IPS-20b (cell line): Measurements from ENCODE around the gene P2RX4.

ENCODE experiments used
- H3K27ac ChIP-seq: one replicate; pipeline ENCODE4 v1.5.1; 2013; ENCODE audit warnings: low read length
- H3K27me3 ChIP-seq: 2 replicates; pipeline ENCODE4 v1.6.1; 2013; ENCODE audit warnings: mild to moderate bottlenecking, low read length, inconsistent platforms; ENCODE audit not compliant: insufficient read depth
- H3K36me3 ChIP-seq: 2 replicates; pipeline ENCODE4 v1.6.1; 2013; ENCODE audit warnings: low read depth, mild to moderate bottlenecking, inconsistent platforms, low read length, moderate library complexity; ENCODE audit not compliant: insufficient read depth
- H3K4me1 ChIP-seq: 2 replicates; pipeline ENCODE4 v1.6.1; 2013; ENCODE audit warnings: mild to moderate bottlenecking, control low read depth, inconsistent platforms, low read length, moderate library complexity; ENCODE audit not compliant: insufficient read depth
- H3K4me3 ChIP-seq: 2 replicates; pipeline ENCODE4 v1.5.1; 2013; ENCODE audit warnings: mild to moderate bottlenecking, low read length, inconsistent platforms
- H3K9ac ChIP-seq: 2 replicates; pipeline ENCODE4 v1.6.1; 2013; ENCODE audit warnings: low read depth, mild to moderate bottlenecking, inconsistent platforms, low read length, moderate library complexity
- H3K9me3 ChIP-seq: 2 replicates; pipeline ENCODE4 v1.6.1; 2013; ENCODE audit warnings: mild to moderate bottlenecking, low read depth, low read length, inconsistent platforms; ENCODE audit not compliant: insufficient read depth

The P2RX4 gene

GRCh38 chr12:121175383-121176119, 34.4 kb upstream of the P2RX4 start:
- no peaks in the 10 kb centered on the region for H3K36me3 ChIP-seq

GRCh38 chr12:121176826-121177529, 33.0 kb upstream of the P2RX4 start:
- no peaks in the 10 kb centered on the region for H3K36me3 ChIP-seq

More at GRCh38 chr12:121175383-121176119, 34.4 kb upstream of the P2RX4 start:
- no peak overlapping the region for H3K9ac ChIP-seq
- no peak overlapping the region for H3K27ac ChIP-seq
- no peaks in the 10 kb centered on the region for H3K9me3 ChIP-seq
- H3K4me3 ChIP-seq, result no peak overlapping the region
- no peaks in the 10 kb centered on the region for H3K4me1 ChIP-seq
- no peaks in the 10 kb centered on the region for H3K27me3 ChIP-seq

DNA sequence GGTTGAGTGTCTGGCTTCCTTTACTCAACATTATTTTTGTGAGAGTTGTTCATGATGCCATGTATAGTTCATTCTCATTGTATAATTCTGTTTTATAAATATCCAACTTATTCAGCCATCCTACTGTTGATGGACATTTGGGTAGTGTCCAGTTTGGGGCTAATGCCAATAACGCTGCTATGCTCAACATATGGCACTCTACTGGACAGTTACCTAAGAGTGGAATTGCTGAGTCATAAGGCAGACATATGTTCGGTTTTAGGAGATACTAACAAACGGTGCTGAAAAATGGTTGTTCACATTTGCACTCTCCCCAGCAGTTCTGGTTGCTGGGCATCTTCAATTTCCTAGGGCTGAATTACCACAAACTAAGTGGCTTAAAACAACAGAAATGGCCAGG, 28.7 kb upstream of the P2RX4 start:
- no peak overlapping the region for H3K9ac ChIP-seq
- H3K36me3 ChIP-seq, result no peaks in the 10 kb centered on the region
- no peak overlapping the region for H3K4me3 ChIP-seq
- H3K27ac ChIP-seq, result no peak overlapping the region
- no peaks in the 10 kb centered on the region for H3K9me3 ChIP-seq
- H3K4me1 ChIP-seq, result no peaks in the 10 kb centered on the region
- no peaks in the 10 kb centered on the region for H3K27me3 ChIP-seq

More at GRCh38 chr12:121176826-121177529, 33.0 kb upstream of the P2RX4 start:
- Histone ChIP-seq H3K9ac (no peak overlapping the region), H3K4me1 (no peaks in the 10 kb centered on the region), H3K27ac (no peak overlapping the region), H3K27me3 (no peaks in the 10 kb centered on the region), H3K4me3 (no peak overlapping the region), H3K9me3 (no peaks in the 10 kb centered on the region)

DNA sequence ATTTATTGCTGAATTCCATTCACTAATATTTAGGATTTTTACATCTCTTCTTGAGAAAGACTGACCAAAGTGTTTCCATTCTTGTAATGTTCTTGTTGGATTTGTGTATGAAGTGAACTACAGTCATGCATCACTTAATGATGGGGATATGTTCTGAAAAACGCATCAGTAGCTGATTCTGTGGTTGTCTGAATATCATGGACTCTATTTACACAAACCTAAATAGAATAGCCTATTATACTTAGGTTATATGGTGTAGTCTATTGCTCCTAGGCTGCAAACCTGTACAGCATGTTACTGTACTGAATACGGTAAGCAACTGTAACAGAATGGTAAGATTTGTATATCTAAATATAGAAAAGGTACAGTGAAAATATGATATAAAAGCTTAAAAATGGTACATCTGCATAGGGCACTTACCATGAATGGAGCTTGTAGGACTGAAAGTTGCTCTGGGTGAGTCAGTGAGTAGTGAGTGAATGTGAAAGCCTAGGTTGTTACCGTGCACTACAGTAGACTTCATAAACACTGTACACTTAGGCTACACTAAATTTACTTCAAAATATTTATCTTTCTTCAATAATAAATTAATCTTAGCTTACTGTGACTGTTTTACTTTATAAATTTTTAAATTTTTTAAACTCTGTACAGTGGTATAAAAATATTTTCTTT, 27.6 kb upstream of the P2RX4 start:
- H3K9me3 ChIP-seq, result no peaks in the 10 kb centered on the region
- H3K4me1 ChIP-seq, result no peaks in the 10 kb centered on the region
- no peak overlapping the region for H3K9ac ChIP-seq
- no peaks in the 10 kb centered on the region for H3K27me3 ChIP-seq
- H3K36me3 ChIP-seq, result no peaks in the 10 kb centered on the region
- H3K4me3 ChIP-seq, result no peak overlapping the region
- no peak overlapping the region for H3K27ac ChIP-seq

DNA sequence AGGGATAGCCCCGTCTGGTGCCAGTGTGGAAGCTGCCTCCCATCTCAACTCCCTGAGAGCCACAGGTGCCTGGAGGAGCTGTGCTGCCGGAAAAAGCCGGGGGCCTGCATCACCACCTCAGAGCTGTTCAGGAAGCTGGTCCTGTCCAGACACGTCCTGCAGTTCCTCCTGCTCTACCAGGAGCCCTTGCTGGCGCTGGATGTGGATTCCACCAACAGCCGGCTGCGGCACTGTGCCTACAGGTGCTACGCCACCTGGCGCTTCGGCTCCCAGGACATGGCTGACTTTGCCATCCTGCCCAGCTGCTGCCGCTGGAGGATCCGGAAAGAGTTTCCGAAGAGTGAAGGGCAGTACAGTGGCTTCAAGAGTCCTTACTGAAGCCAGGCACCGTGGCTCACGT, 25.5 kb upstream of the P2RX4 start:
- H3K9ac ChIP-seq, result no peak overlapping the region
- H3K27me3 ChIP-seq, result no peaks in the 10 kb centered on the region
- H3K36me3 ChIP-seq, result no peaks in the 10 kb centered on the region
- no peak overlapping the region for H3K4me3 ChIP-seq
- H3K9me3 ChIP-seq, result no peaks in the 10 kb centered on the region
- H3K4me1 ChIP-seq, result no peaks in the 10 kb centered on the region
- no peak overlapping the region for H3K27ac ChIP-seq

DNA sequence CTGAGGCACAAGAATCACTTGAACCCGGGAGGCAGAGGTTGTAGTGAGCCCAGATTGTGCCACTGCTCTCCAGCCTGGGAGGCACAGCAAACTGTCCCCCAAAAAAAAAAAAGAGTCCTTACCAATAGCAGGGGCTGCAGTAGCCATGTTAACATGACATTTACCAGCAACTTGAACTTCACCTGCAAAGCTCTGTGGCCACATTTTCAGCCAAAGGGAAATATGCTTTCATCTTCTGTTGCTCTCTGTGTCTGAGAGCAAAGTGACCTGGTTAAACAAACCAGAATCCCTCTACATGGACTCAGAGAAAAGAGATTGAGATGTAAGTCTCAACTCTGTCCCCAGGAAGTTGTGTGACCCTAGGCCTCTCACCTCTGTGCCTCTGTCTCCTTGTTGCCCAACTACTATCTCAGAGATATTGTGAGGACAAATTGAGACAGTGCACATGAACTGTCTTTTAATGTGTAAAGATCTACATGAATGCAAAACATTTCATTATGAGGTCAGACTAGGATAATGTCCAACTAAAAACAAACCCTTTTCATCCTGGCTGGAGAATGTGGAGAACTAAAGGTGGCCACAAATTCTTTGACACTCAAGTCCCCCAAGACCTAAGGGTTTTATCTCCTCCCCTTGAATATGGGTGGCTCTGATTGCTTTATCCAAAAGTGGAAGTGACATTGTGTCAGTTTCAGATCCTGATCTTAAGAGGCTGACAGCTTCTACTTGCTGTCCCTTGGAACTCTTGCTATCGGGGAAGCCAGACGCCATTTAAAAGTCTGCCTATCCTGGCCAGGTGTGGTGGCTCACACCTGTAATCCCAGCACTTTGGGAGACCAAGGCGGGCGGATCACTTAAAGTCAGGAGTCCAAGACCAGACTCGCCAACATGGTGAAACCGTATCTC, 24.7 kb upstream of the P2RX4 start:
- H3K4me1 ChIP-seq, result no peaks in the 10 kb centered on the region
- no peaks in the 10 kb centered on the region for H3K9me3 ChIP-seq
- no peaks in the 10 kb centered on the region for H3K27me3 ChIP-seq
- no peak overlapping the region for H3K4me3 ChIP-seq
- H3K9ac ChIP-seq, result no peak overlapping the region
- no peak overlapping the region for H3K27ac ChIP-seq
- H3K36me3 ChIP-seq, result no peaks in the 10 kb centered on the region

- Histone ChIP-seq H3K4me3 (no peak overlapping the region), H3K27ac (no peak overlapping the region), H3K9ac (no peak overlapping the region), H3K9me3 (no peaks in the 10 kb centered on the region), H3K27me3 (no peaks in the 10 kb centered on the region), H3K36me3 (no peaks in the 10 kb centered on the region), H3K4me1 (no peaks in the 10 kb centered on the region)
Measured at GRCh38 chr12:121186826-121187225, 23.1 kb upstream of the P2RX4 start.

- no peaks in the 10 kb centered on the region for H3K4me1 ChIP-seq
- H3K9ac ChIP-seq, result no peak overlapping the region
- H3K27me3 ChIP-seq, result no peaks in the 10 kb centered on the region
- H3K9me3 ChIP-seq, result no peaks in the 10 kb centered on the region
- H3K27ac ChIP-seq, result no peak overlapping the region
- no peak overlapping the region for H3K4me3 ChIP-seq
- H3K36me3 ChIP-seq, result no peaks in the 10 kb centered on the region
Measured at GRCh38 chr12:121187501-121187900, 22.4 kb upstream of the P2RX4 start.

DNA sequence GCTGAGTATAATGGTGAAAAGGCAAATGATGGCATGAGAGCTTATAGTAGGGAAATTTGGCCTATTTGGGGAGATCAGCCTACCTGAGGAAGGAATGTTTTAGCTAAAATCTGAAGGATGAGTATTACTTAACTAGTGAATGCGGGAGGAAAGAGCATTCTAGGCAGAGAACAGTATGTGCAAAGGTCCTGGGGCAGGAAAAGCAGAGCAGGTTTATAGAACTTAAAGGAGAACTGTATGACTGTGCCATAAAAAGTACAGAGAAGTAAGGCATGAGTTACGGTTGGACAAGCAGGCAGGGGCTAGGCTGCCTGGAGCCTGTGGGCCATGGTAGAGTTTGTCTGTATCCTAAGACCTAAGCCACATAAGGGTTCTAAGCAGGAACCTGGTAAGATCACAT, 21.7 kb upstream of the P2RX4 start:
- no peak overlapping the region for H3K4me3 ChIP-seq
- no peaks in the 10 kb centered on the region for H3K9me3 ChIP-seq
- no peaks in the 10 kb centered on the region for H3K27me3 ChIP-seq
- no peaks in the 10 kb centered on the region for H3K4me1 ChIP-seq
- no peaks in the 10 kb centered on the region for H3K36me3 ChIP-seq
- H3K9ac ChIP-seq, result no peak overlapping the region
- no peak overlapping the region for H3K27ac ChIP-seq

- no peak overlapping the region for H3K9ac ChIP-seq
- no peaks in the 10 kb centered on the region for H3K36me3 ChIP-seq
- no peak overlapping the region for H3K4me3 ChIP-seq
- no peaks in the 10 kb centered on the region for H3K9me3 ChIP-seq
- no peaks in the 10 kb centered on the region for H3K27me3 ChIP-seq
- no peaks in the 10 kb centered on the region for H3K4me1 ChIP-seq
- no peak overlapping the region for H3K27ac ChIP-seq
Measured at GRCh38 chr12:121189131-121189530, 20.8 kb upstream of the P2RX4 start.

DNA sequence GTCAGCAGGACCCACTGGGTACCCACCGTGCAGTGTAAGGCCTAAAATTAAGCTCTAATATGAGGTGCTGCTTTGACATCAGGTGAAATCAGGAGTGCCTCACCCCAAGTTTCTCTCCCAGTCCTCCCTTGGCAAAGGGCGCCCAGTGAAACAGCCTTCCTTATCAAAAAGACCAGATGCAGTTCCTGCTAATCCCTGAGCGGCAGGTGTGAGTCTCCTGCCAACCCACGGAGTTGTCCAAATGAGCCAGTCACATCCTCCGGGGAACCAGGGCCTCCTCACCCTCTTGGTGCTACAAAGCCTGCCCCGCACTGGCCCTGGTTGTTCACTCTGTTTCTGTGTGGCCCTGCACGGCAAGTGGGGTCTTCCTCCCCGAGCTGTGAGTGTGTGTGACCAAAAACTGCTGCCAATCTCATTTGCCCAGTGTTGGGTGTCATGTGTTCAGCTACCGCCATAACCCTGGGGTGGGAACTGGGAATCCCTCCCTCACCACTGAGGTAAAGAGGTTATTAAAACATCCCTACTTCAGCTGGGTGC, 20.2 kb upstream of the P2RX4 start:
- Histone ChIP-seq H3K4me1 (no peaks in the 10 kb centered on the region), H3K4me3 (no peak overlapping the region), H3K27ac (no peak overlapping the region), H3K36me3 (no peaks in the 10 kb centered on the region), H3K27me3 (no peaks in the 10 kb centered on the region), H3K9me3 (no peaks in the 10 kb centered on the region), H3K9ac (no peak overlapping the region)
